Endothelial cell of umbilical vein (primary cell): ENCODE data around the gene FAM120A. TPM values are rescaled to one million over a fixed set of nuclear protein-coding genes. Genes with fewer than 3 reads are reported as not detected.

Experiments
- BruUV-seq: library from RNA; stranded (reverse); fragments of 400-500 nt; replicated peaks from 2 replicates; lab custom pipeline; 2021; lab: Mats Ljungman, UMichigan
- CTCF ChIA-PET: fragments of 300-600, 350-600 bp; sonication (Branson Sonifier 250); formaldehyde crosslinking; loops from one replicate; lab custom pipeline; 2021; ENCODE audit warnings: antibody characterized with exemption, inconsistent platforms; lab: Charles Lee
- POLR2A ChIA-PET: fragments of 300-600, 350-600 bp; sonication (Branson Sonifier 250); formaldehyde crosslinking; loops from one replicate; lab custom pipeline; 2021; ENCODE audit warnings: antibody characterized with exemption, inconsistent platforms; lab: Charles Lee
- DNase-seq: peaks from one replicate; pipeline ENCODE4 v3.0.0-alpha.2; 2011; ENCODE audit warnings: low read depth, low spot score
- FAIRE-seq: peaks from 2 replicates; lab custom pipeline; 2011; peaks lifted over from hg19 to GRCh38; lab: Jason Lieb, UNC
- H2AFZ ChIP-seq: 2 replicates; pipeline ENCODE4 v1.6.0; 2012; ENCODE audit warnings: low read depth, low read length, control low read depth, inconsistent platforms
- H3K27ac ChIP-seq: 2 replicates; pipeline ENCODE4 v1.5.1; 2011; ENCODE audit warnings: low read depth, mild to moderate bottlenecking, control low read depth, low read length, moderate library complexity; ENCODE audit not compliant: insufficient read depth
- H3K27me3 ChIP-seq, 2 experiments: 2 replicates each; pipeline versions ENCODE4 v1.6.0 to v1.6.1; 2011; ENCODE audit warnings: low read length in 2 of 2, mixed read lengths in 1 of 2; ENCODE audit not compliant: control insufficient read depth in 2 of 2, insufficient read depth in 2 of 2
- H3K36me3 ChIP-seq, 2 experiments: 2 replicates in 1 of 2; 3 replicates in 1 of 2; pipeline ENCODE4 v1.5.1; 2011; ENCODE audit warnings: low read length in 2 of 2, mild to moderate bottlenecking in 1 of 2, moderate library complexity in 1 of 2; ENCODE audit not compliant: control insufficient read depth in 2 of 2, insufficient read depth in 2 of 2; ENCODE audit errors: extremely low read depth in 1 of 2
- H3K4me1 ChIP-seq: 3 replicates; pipeline ENCODE4 v1.5.1; 2011; ENCODE audit warnings: mild to moderate bottlenecking, low read length; ENCODE audit not compliant: control insufficient read depth, insufficient read depth; ENCODE audit errors: extremely low read depth
- H3K4me2 ChIP-seq: 2 replicates; pipeline ENCODE4 v1.6.1; 2011; ENCODE audit warnings: low read length, control low read depth, mixed read lengths; ENCODE audit not compliant: insufficient read depth
- H3K4me3 ChIP-seq, 3 experiments: fragments of 200-600 bp in 1 of 3; sonication (generic), shearing (Covaris generic) in 1 of 3; replicated peaks in 1 of 3; 2 replicates each; pipeline ENCODE4 v1.5.1; 2011 to 2016; ENCODE audit warnings: control low read depth in 3 of 3, low read length in 3 of 3, mild to moderate bottlenecking in 2 of 3, inconsistent platforms in 1 of 3, low read depth in 1 of 3, moderate library complexity in 1 of 3; ENCODE audit not compliant: insufficient read depth in 1 of 3
- H3K79me2 ChIP-seq: 2 replicates; pipeline ENCODE4 v1.6.0; 2012; ENCODE audit warnings: low read length, inconsistent platforms; ENCODE audit not compliant: control insufficient read depth, insufficient read depth
- H3K9ac ChIP-seq: replicated peaks from 2 replicates; pipeline ENCODE3; 2011; ENCODE audit warnings: low read length, control low read depth; ENCODE audit not compliant: insufficient read depth; ENCODE audit errors: extremely low read depth
- H3K9me1 ChIP-seq: replicated peaks from 3 replicates; pipeline ENCODE4 v1.6.0; 2011; ENCODE audit warnings: mild to moderate bottlenecking, low read length; ENCODE audit not compliant: control insufficient read depth, insufficient read depth; ENCODE audit errors: extremely low read depth
- H3K9me3 ChIP-seq: replicated peaks from 2 replicates; pipeline ENCODE4 v1.5.1; 2012; ENCODE audit warnings: low read length, inconsistent platforms; ENCODE audit not compliant: control insufficient read depth, insufficient read depth
- H4K20me1 ChIP-seq: replicated peaks from 2 replicates; pipeline ENCODE3; 2011; ENCODE audit warnings: mild to moderate bottlenecking, low read length; ENCODE audit not compliant: control insufficient read depth, insufficient read depth; ENCODE audit errors: extremely low read depth
- EZH2 ChIP-seq: IDR thresholded peaks from 2 replicates; pipeline ENCODE4 v1.6.1; 2012; ENCODE audit warnings: borderline replicate concordance, low read depth, mild to moderate bottlenecking, moderate library complexity, low read length, inconsistent platforms; ENCODE audit not compliant: severe bottlenecking
- FOS ChIP-seq: IDR thresholded peaks from 2 replicates; pipeline ENCODE4 v1.6.1; 2011; ENCODE audit warnings: mild to moderate bottlenecking, low read length, moderate library complexity, borderline replicate concordance; ENCODE audit not compliant: insufficient read depth
- GATA2 ChIP-seq: IDR thresholded peaks from 2 replicates; pipeline ENCODE4 v1.7.0; 2011; ENCODE audit warnings: low read depth, mild to moderate bottlenecking, moderate library complexity, mixed read lengths, low read length; ENCODE audit not compliant: insufficient read length, insufficient read depth
- JUN ChIP-seq: IDR thresholded peaks from 2 replicates; pipeline ENCODE4 v1.6.1; 2011; ENCODE audit warnings: borderline replicate concordance, low read depth; ENCODE audit not compliant: insufficient read length, insufficient read depth
- MAX ChIP-seq: IDR thresholded peaks from 2 replicates; pipeline ENCODE4 v1.6.1; 2011; ENCODE audit not compliant: insufficient read depth, insufficient read length
- MYC ChIP-seq: IDR thresholded peaks from one replicate; pipeline ENCODE4 v1.6.1; 2011; ENCODE audit warnings: mild to moderate bottlenecking, low read depth, low read length
- POLR2AphosphoS5 ChIP-seq: IDR thresholded peaks from 2 replicates; pipeline ENCODE4 v1.6.1; 2012; ENCODE audit warnings: low read depth, mild to moderate bottlenecking, control low read depth, low read length, moderate library complexity; ENCODE audit not compliant: insufficient read depth
- dilution Hi-C: fragments of 300-500 bp; cut with MboI; formaldehyde crosslinking; loops from one replicate; pipeline ENCODE4 v1.15.0; 2019; ENCODE audit warnings: low sequenced_read_pairs; ENCODE audit not compliant: extremely low pct_ligation_motif_present
- intact Hi-C: fragments of 100-400 bp; cut with micrococcal nuclease; formaldehyde crosslinking; loops from one replicate; pipeline ENCODE4 v1.10.0; 2022
- polyA plus RNA-seq, 4 experiments: library from polyadenylated mRNA; depleted of rRNA in 3 of 4; stranded (reverse) in 3 of 4; unstranded in 1 of 4; fragments of >200 nt; gene quantifications; 2 replicates each; pipeline versions ENCODE4 v1.2.1 to v1.2.3, GENCODE V29; 2011 to 2012; ENCODE audit warnings: missing spikeins in 1 of 4
- total RNA-seq: library from RNA; stranded (reverse); gene quantifications from 2 replicates; pipeline ENCODE4 v1.2.3, GENCODE V29; 2021
- TF ChIP-seq, protein P1 (sequence below), 2 donors: IDR thresholded peaks; 1 replicate in 1 of 2; 2 replicates in 1 of 2; pipeline ENCODE4 v1.5.1; 2011; ENCODE audit warnings: low read length in 2 of 2, mild to moderate bottlenecking in 2 of 2, moderate library complexity in 2 of 2, control low read depth in 1 of 2, inconsistent platforms in 1 of 2, low read depth in 1 of 2; ENCODE audit not compliant: insufficient read depth in 1 of 2; ENCODE audit errors: extremely low read depth in 1 of 2

FAM120A gene
- total and polyA plus RNA-seq, 2 donors (not counting 3 experiments of a cell fraction or from before 2014, with no cell fraction given): 66.8 to 126 TPM

GRCh38 chr9:93523518-93524144 is 72.1 kb downstream of the FAM120A start:
- intact Hi-C loops (loop anchor here (5.0 kb wide), 1 partner anchor 71 kb away; the partner anchor contains the start of genes FAM120A and FAM120AOS), dilution Hi-C loops (no loop called here)
- Histone ChIP-seq H3K9ac (no peak overlapping the region), H3K4me3 (no peak overlapping the region), H3K9me1 (no peaks in the 10 kb centered on the region), H2AFZ (no peak overlapping the region), H3K79me2 (peaks cover 57% of the 10 kb centered on the region), H3K27me3 (no peaks in the 10 kb centered on the region), H3K9me3 (no peaks in the 10 kb centered on the region), H4K20me1 (peaks cover 2% of the 10 kb centered on the region), H3K36me3 (peaks cover 8 to 16% of the 10 kb centered on the region in 2 experiments), H3K4me2 (no peak overlapping the region), H3K27ac (no peak overlapping the region), H3K4me1 (no peaks in the 10 kb centered on the region)
- FAIRE-seq (no peak), DNase-seq (no peak)
- BruUV-seq: no TSS peak
- POLR2A ChIA-PET: no interaction called here
- TF ChIP-seq GATA2 (no peak), POLR2AphosphoS5 (no peak), EZH2 (no peak), MAX (no peak), JUN (no peak), FOS (no peak), MYC (no peak)
- TF ChIP-seq, protein P1, sequence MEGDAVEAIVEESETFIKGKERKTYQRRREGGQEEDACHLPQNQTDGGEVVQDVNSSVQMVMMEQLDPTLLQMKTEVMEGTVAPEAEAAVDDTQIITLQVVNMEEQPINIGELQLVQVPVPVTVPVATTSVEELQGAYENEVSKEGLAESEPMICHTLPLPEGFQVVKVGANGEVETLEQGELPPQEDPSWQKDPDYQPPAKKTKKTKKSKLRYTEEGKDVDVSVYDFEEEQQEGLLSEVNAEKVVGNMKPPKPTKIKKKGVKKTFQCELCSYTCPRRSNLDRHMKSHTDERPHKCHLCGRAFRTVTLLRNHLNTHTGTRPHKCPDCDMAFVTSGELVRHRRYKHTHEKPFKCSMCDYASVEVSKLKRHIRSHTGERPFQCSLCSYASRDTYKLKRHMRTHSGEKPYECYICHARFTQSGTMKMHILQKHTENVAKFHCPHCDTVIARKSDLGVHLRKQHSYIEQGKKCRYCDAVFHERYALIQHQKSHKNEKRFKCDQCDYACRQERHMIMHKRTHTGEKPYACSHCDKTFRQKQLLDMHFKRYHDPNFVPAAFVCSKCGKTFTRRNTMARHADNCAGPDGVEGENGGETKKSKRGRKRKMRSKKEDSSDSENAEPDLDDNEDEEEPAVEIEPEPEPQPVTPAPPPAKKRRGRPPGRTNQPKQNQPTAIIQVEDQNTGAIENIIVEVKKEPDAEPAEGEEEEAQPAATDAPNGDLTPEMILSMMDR (IDR thresholded peaks at IDR 0.05; ENCODE audit: extremely low read depth in 1 of 2, insufficient read depth in 1 of 2, low read depth in 1 of 2, low read length in 2 of 2): no peak
- CTCF ChIA-PET: interaction anchor here (1.8 kb wide), 1 partner anchor 43 kb away, joined by 9 read pairs; no protein-coding TSS in a partner anchor
